K562 treated with DMSO at 1 percent for 24 hours (cell line): ENCODE results near the gene NRP1. TPM values are rescaled to one million over a fixed set of nuclear protein-coding genes. Genes with fewer than 3 reads are reported as not detected.

Source experiments
- total RNA-seq: library from RNA; unstranded; fragments of 300-600 nt; gene quantifications from 2 replicates; pipeline ENCODE4 v1.2.3, GENCODE V29; 2022; ENCODE audit warnings: low read depth; ENCODE audit not compliant: insufficient read depth

Gene NRP1
- total RNA-seq: 0.10 and 0.24 TPM in 2 replicates

GRCh38 chr10:33334153-33334804, at the start of gene NRP1:
NRP1 (minus strand) TSS chr10:33334667; CDS start chr10:33334382, 285 bp downstream.

